H9 (cell line): Measurements from ENCODE around the gene IFNK. TPM values are rescaled to one million over a fixed set of nuclear protein-coding genes. Genes with fewer than 3 reads are reported as not detected.

ENCODE experiments used
- DNase-seq: peaks from one replicate; pipeline ENCODE4 v3.0.0-alpha.2; 2017
- H2AFZ ChIP-seq: one replicate; pipeline ENCODE4 v1.6.1; 2013; ENCODE audit warnings: mild to moderate bottlenecking, low read length, control low read depth, moderate library complexity
- H2AK5ac ChIP-seq: 2 replicates; pipeline ENCODE4 v1.6.1; 2013; ENCODE audit warnings: low read length, control low read depth, mixed read lengths; ENCODE audit not compliant: insufficient read length
- H2BK120ac ChIP-seq: one replicate; pipeline ENCODE4 v1.6.1; 2013; ENCODE audit warnings: low read depth, mild to moderate bottlenecking, low read length, control low read depth, inconsistent platforms; ENCODE audit not compliant: poor library complexity, severe bottlenecking
- H2BK12ac ChIP-seq: 2 replicates; pipeline ENCODE4 v1.6.1; 2013; ENCODE audit warnings: low read length, control low read depth, mixed read lengths, low read depth; ENCODE audit not compliant: insufficient read length
- H2BK15ac ChIP-seq: 2 replicates; pipeline ENCODE4 v1.6.1; 2013; ENCODE audit warnings: low read depth, low read length, control low read depth
- H2BK20ac ChIP-seq: one replicate; pipeline ENCODE4 v1.6.1; 2013; ENCODE audit warnings: low read depth, mild to moderate bottlenecking, low read length, control low read depth, inconsistent platforms; ENCODE audit not compliant: poor library complexity, severe bottlenecking
- H2BK5ac ChIP-seq: 2 replicates; pipeline ENCODE4 v1.6.1; 2013; ENCODE audit warnings: low read length, control low read depth, mixed read lengths; ENCODE audit not compliant: insufficient read length
- H3K14ac ChIP-seq: 2 replicates; pipeline ENCODE4 v1.6.1; 2013; ENCODE audit warnings: low read length, control low read depth; ENCODE audit not compliant: insufficient read depth
- H3K18ac ChIP-seq: 2 replicates; pipeline ENCODE4 v1.6.1; 2013; ENCODE audit warnings: low read depth, mild to moderate bottlenecking, mixed read lengths, low read length, control low read depth; ENCODE audit not compliant: insufficient read length
- H3K23ac ChIP-seq: 2 replicates; pipeline ENCODE4 v1.6.1; 2013; ENCODE audit warnings: low read length, control low read depth, mixed read lengths, low read depth; ENCODE audit not compliant: insufficient read length
- H3K23me2 ChIP-seq: 2 replicates; pipeline ENCODE4 v1.6.1; 2013; ENCODE audit warnings: low read depth, mild to moderate bottlenecking, mixed read lengths, low read length, control low read depth; ENCODE audit not compliant: insufficient read length, poor library complexity, severe bottlenecking
- H3K27ac ChIP-seq: 2 replicates; pipeline ENCODE4 v1.5.1; 2013; ENCODE audit warnings: low read length, control low read depth, mixed read lengths, low read depth; ENCODE audit not compliant: insufficient read length
- H3K27me3 ChIP-seq: 2 replicates; pipeline ENCODE4 v1.6.1; 2013; ENCODE audit warnings: low read length, control low read depth, inconsistent platforms; ENCODE audit not compliant: insufficient read depth
- H3K4ac ChIP-seq: 2 replicates; pipeline ENCODE4 v1.6.1; 2013; ENCODE audit warnings: low read depth, mild to moderate bottlenecking, control low read depth, inconsistent platforms, low read length, moderate library complexity
- H3K4me1 ChIP-seq: 2 replicates; pipeline ENCODE4 v1.6.1; 2013; ENCODE audit warnings: low read length, control low read depth, inconsistent platforms; ENCODE audit not compliant: insufficient read depth
- H3K4me2 ChIP-seq: 2 replicates; pipeline ENCODE4 v1.6.1; 2013; ENCODE audit warnings: low read length, control low read depth, mixed read lengths; ENCODE audit not compliant: insufficient read length, insufficient read depth
- H3K56ac ChIP-seq: 2 replicates; pipeline ENCODE4 v1.6.1; 2013; ENCODE audit warnings: low read depth, mild to moderate bottlenecking, mixed read lengths, low read length, control low read depth; ENCODE audit not compliant: insufficient read length
- H3K79me1 ChIP-seq: 2 replicates; pipeline ENCODE4 v1.6.1; 2013; ENCODE audit warnings: low read depth, mild to moderate bottlenecking, moderate library complexity, low read length, control low read depth, inconsistent platforms; ENCODE audit not compliant: insufficient read depth, poor library complexity, severe bottlenecking
- H3K79me2 ChIP-seq: 2 replicates; pipeline ENCODE4 v1.6.1; 2013; ENCODE audit warnings: low read length, control low read depth, inconsistent platforms; ENCODE audit not compliant: insufficient read depth
- H3K9ac ChIP-seq: 2 replicates; pipeline ENCODE4 v1.6.1; 2013; ENCODE audit warnings: low read length, control low read depth, mixed read lengths; ENCODE audit not compliant: insufficient read length; ENCODE audit errors: extremely low read depth
- H3K9me3 ChIP-seq: one replicate; pipeline ENCODE4 v1.6.1; 2013; ENCODE audit warnings: low read depth, low read length, inconsistent platforms; ENCODE audit not compliant: control insufficient read depth
- H3T11ph ChIP-seq: one replicate; pipeline ENCODE4 v1.6.1; 2013; ENCODE audit warnings: mild to moderate bottlenecking, low read length, control low read depth, inconsistent platforms
- H4K20me1 ChIP-seq: one replicate; pipeline ENCODE4 v1.6.1; 2013; ENCODE audit not compliant: control insufficient read depth, insufficient read length, insufficient read depth
- H4K5ac ChIP-seq: 2 replicates; pipeline ENCODE4 v1.6.1; 2013; ENCODE audit warnings: low read depth, mild to moderate bottlenecking, mixed read lengths, low read length, control low read depth; ENCODE audit not compliant: insufficient read length
- H4K8ac ChIP-seq: replicated peaks from 2 replicates; pipeline ENCODE4 v1.6.1; 2013; ENCODE audit warnings: low read length, control low read depth, mixed read lengths, low read depth; ENCODE audit not compliant: insufficient read length
- H4K91ac ChIP-seq: 2 replicates; pipeline ENCODE4 v1.6.1; 2013; ENCODE audit warnings: low read depth, mild to moderate bottlenecking, moderate library complexity, mixed read lengths, low read length, control low read depth; ENCODE audit not compliant: insufficient read length
- H3K27ac Mint-ChIP-seq, 3 experiments: 2 replicates in 2 of 3; 3 replicates in 1 of 3; pipeline ENCODE4 v1.8.0; 2020 to 2021; ENCODE audit warnings: mixed read lengths in 3 of 3, mild to moderate bottlenecking in 1 of 3, moderate library complexity in 1 of 3
- H3K27me3 Mint-ChIP-seq: 2 replicates; pipeline ENCODE4 v1.8.0; 2021; ENCODE audit warnings: low read depth, mild to moderate bottlenecking, moderate library complexity, mixed read lengths
- H3K36me3 Mint-ChIP-seq, 3 experiments: 2 replicates in 2 of 3; 3 replicates in 1 of 3; pipeline ENCODE4 v1.8.0; 2020 to 2021; ENCODE audit warnings: low read depth in 3 of 3, mixed read lengths in 3 of 3; ENCODE audit not compliant: insufficient read depth in 1 of 3
- H3K4me1 Mint-ChIP-seq, 2 experiments: 2 replicates each; pipeline ENCODE4 v1.8.0; 2020; ENCODE audit warnings: mixed read lengths in 2 of 2
- H3K4me3 Mint-ChIP-seq, 2 experiments: 2 replicates in 1 of 2; 3 replicates in 1 of 2; pipeline ENCODE4 v1.8.0; 2020 to 2021; ENCODE audit warnings: mild to moderate bottlenecking in 2 of 2, mixed read lengths in 2 of 2, moderate library complexity in 1 of 2
- H3K9me3 Mint-ChIP-seq, 2 experiments: 2 replicates in 1 of 2; 3 replicates in 1 of 2; pipeline ENCODE4 v1.8.0; 2020; ENCODE audit warnings: mild to moderate bottlenecking in 2 of 2, mixed read lengths in 2 of 2, moderate library complexity in 1 of 2
- CTCF ChIP-seq: fragments of 200-600 bp; sonication (generic); conservative IDR thresholded peaks from 3 replicates; pipeline ENCODE4 v1.8.0; 2021; ENCODE audit warnings: antibody characterized with exemption, mild to moderate bottlenecking
- WGBS: extraction: QIAGEN DNeasy Blood & Tissue Kit; methylation state at CpG from one replicate; pipeline ENCODE4 v1.1.7; 2013; ENCODE audit warnings: missing lambda C conversion rate, low lambda C conversion rate, mixed read lengths; ENCODE audit not compliant: insufficient read length; ENCODE audit errors: extremely low coverage; 5-methylcytosine and 5-hydroxymethylcytosine counted together
- total RNA-seq: library from RNA; stranded (reverse); gene quantifications from 2 replicates; pipeline ENCODE4 v1.2.1, GENCODE V29; 2021

The IFNK gene
- total RNA-seq, 1 experiment from 2014 or later, result not detected

DNA sequence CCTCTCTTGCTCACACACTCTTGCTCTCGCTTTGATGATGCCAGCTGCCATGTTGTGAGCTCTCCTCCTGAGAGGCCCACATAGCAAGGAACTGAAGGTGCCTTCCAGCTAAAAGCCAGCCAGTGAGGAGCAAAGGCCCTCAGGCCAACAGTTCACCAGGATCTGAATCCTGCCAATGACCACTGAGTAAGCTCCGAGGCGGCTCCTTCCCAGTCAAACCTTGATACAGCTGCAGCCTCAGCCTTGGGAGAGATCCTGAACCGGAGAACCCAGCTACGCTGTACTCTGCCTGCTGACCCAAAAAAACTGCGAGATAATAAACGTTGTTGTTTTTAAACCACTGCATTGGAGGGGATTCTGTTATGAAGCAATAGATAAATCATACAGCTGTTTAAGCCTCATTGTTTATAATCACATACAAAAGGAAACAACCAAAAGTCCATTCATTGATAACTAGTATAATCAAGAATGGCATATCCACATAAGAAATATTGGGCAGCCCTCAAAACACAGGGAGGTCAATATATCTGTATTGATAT is 49.0 kb upstream of the IFNK start:
- no peak overlapping the region for H2BK120ac ChIP-seq
- H3K14ac ChIP-seq, result no peak overlapping the region
- no peak overlapping the region for H2BK15ac ChIP-seq
- no peaks in the 10 kb centered on the region for H3K23me2 ChIP-seq
- H3K9me3 Mint-ChIP-seq, result peaks cover 19 to 20% of the 10 kb centered on the region in 2 experiments
- no peak overlapping the region; a peak in 1 of 7 replicates for H3K27ac Mint-ChIP-seq
- TF ChIP-seq CTCF, result no peak
- H3K27me3 Mint-ChIP-seq, result peaks cover 2% of the 10 kb centered on the region; the same call in 1 of the 2 replicates
- no peak overlapping the region for H2BK20ac ChIP-seq
- no peak overlapping the region for H3K4me2 ChIP-seq
- H3K9ac ChIP-seq, result no peak overlapping the region
- WGBS, result no CpG with 5 or more reads among the region's 7 CpGs
- no peak overlapping the region for H4K8ac ChIP-seq
- H2BK5ac ChIP-seq, result no peak overlapping the region
- no peak overlapping the region for H3K27ac ChIP-seq
- no peak overlapping the region for H3T11ph ChIP-seq
- H3K23ac ChIP-seq, result no peak overlapping the region
- no peak overlapping the region for H3K56ac ChIP-seq
- H2AK5ac ChIP-seq, result no peak overlapping the region
- H3K9me3 ChIP-seq, result peaks cover 7% of the 10 kb centered on the region
- peaks cover 7% of the 10 kb centered on the region for H3K4me1 ChIP-seq
- H2AFZ ChIP-seq, result no peak overlapping the region
- no peak for DNase-seq
- H4K91ac ChIP-seq, result no peak overlapping the region
- H3K4me3 Mint-ChIP-seq, result no peak overlapping the region
- H3K27me3 ChIP-seq, result no peaks in the 10 kb centered on the region
- H3K4me1 Mint-ChIP-seq, result peaks cover 34 to 37% of the 10 kb centered on the region in 2 experiments
- peaks cover 15 to 22% (median 18%) of the 10 kb centered on the region in 3 experiments for H3K36me3 Mint-ChIP-seq
- H4K5ac ChIP-seq, result no peak overlapping the region
- H2BK12ac ChIP-seq, result no peak overlapping the region
- no peaks in the 10 kb centered on the region for H4K20me1 ChIP-seq
- H3K4ac ChIP-seq, result no peak overlapping the region
- no peak overlapping the region for H3K18ac ChIP-seq
- no peaks in the 10 kb centered on the region for H3K79me1 ChIP-seq
- H3K79me2 ChIP-seq, result peaks cover 2% of the 10 kb centered on the region; the same call in 1 of the 2 replicates
